ENCODE measurements around the gene C12orf76. TPM values are rescaled to one million over a fixed set of nuclear protein-coding genes. Genes with fewer than 3 reads are reported as not detected.
"Not testable (repeated sequence)": the region's sequence is repeated elsewhere in the genome, so short reads cannot be mapped to it uniquely, and the experiment has no call there.

C12orf76 gene
- total RNA-seq, 2 experiments from 2014 or later = 12.1 to 12.9 TPM

DNA sequence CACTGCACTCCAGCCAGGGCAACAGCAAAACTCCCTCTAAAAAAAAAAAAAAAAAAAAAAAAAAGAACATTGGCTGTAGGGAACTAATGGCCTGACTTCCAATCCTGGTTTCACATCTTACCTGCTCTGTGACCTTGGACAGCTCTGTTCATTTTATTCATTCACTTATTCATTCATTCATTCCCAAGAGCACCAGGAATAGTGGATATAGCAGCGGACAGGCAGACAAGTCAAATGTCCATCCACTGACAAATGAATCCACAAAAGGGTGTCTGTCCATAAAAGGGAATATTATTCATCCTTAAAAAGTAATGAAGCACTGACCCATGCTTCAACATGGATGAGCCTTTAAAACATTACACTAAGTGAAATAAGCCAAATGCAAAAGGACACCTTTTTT, 27.6 kb upstream of the C12orf76 start:
- Mint-ChIP-seq H3K9me3 (no peaks in the 10 kb centered on the region), H3K4me1 (ENCODE audit: low read depth) (peaks cover 37% of the 10 kb centered on the region), H3K27ac (no peak overlapping the region), H3K27me3 (ENCODE audit: low read depth) (no peaks in the 10 kb centered on the region), H3K36me3 (ENCODE audit: low read depth) (no peaks in the 10 kb centered on the region), H3K4me3 (no peak overlapping the region)
- intact Hi-C loops (cut with micrococcal nuclease) = no loop called here
- CTCF ChIA-PET = no interaction called here
- DNase-seq = no peak

DNA sequence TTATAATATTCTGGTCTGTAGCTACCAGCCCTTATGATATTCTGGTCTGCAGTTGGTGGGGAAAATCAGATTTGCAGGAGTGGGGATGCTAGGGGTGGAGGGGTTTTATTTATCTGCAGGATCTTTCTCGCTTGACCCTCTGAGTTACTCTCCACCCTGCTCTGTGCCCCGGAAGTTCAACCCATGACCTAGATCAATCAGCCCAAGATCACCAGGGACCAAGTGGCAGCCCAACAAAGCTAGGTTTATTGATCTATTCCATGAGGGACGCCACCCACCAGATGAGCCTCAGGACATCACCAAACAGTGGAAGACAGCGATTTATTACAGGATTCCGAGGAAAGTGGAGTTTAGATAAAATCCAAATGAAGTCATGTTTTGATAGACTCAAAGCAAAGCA, 25.8 kb upstream of the C12orf76 start:
- Mint-ChIP-seq H3K27me3 (ENCODE audit: low read depth) (no peaks in the 10 kb centered on the region), H3K9me3 (no peaks in the 10 kb centered on the region), H3K4me1 (ENCODE audit: low read depth) (peaks cover 28% of the 10 kb centered on the region), H3K36me3 (ENCODE audit: low read depth) (no peaks in the 10 kb centered on the region), H3K4me3 (no peak overlapping the region), H3K27ac (no peak overlapping the region)
- DNase-seq = no peak
- CTCF ChIA-PET = interaction anchor here (1.1 kb wide), 1 partner anchor 229 kb away, joined by 3 read pairs; no protein-coding TSS in a partner anchor
- intact Hi-C loops (cut with micrococcal nuclease) = no loop called here

DNA sequence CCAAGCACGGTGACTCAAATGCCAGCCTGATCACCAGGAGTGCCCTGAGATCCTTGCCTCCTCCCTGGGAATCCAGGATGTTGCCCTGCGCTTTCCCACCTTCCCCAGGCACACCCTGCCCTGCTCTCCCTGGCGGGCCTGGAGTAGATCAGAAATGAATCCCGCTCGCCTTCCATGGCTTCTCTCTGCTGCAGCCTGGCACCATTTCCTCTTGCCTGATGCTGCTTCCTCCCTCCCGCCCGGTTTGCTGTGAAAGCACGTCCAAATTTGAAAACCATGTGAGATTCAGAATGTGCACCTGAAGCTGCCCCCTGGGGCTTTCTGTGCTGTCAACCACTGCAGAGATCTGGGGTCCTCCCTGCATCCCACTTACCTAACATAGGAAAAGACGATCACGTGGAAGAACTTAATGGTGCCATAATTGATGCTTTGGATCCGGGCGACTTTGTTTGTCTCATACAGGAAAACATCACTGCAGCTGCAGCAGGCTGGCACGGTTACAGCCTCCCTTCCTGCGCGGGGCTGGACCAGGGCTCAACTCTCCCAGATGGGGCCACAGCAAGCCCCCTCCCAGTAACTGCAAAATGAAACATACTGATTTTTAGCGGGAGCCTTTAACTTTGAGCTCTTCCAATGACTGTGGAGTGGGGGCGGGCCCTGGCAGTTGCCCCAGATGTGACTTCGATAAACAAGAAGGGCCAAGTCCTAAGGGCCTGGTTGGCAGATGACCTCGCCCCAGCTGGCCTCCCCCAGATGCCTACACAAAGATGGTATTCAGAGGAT, 24.9 kb upstream of the C12orf76 start:
- no peaks in the 10 kb centered on the region for H3K9me3 Mint-ChIP-seq
- no peaks in the 10 kb centered on the region for H3K36me3 Mint-ChIP-seq (ENCODE audit: low read depth)
- H3K4me1 Mint-ChIP-seq (ENCODE audit: low read depth) = peaks cover 23% of the 10 kb centered on the region
- H3K27ac Mint-ChIP-seq = peak overlapping the region; percentile 28
- peak overlapping the region; percentile 84 for H3K4me3 Mint-ChIP-seq
- CTCF ChIA-PET = interaction anchor here (1.1 kb wide), 1 partner anchor 228 kb away, joined by 3 read pairs; no protein-coding TSS in a partner anchor
- intact Hi-C loops (cut with micrococcal nuclease) = no loop called here
- peak; percentile 52 for DNase-seq
- H3K27me3 Mint-ChIP-seq (ENCODE audit: low read depth) = no peaks in the 10 kb centered on the region

DNA sequence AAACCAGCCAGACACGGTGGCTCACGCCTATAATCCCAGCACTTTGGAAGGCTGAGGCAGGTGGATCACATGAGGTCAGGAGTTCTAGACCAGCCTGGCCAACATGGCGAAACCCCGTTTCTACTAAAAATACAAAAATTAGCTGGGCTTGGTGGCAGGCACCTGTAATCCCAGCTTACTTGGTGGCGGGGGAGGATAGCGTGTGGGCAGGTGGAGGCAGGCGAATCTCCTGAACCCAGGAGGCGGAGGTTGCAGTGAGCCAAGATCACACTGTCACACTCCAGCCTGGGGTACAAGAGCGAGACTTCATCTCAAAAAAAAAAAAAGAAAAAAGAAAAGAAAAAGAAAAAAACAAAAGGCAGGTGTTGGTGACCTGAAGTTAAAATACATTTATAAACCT, 24.3 kb upstream of the C12orf76 start:
- H3K27ac Mint-ChIP-seq; intact Hi-C loops (cut with micrococcal nuclease); CTCF ChIA-PET; H3K9me3 Mint-ChIP-seq; H3K36me3 Mint-ChIP-seq (ENCODE audit: low read depth); DNase-seq; H3K27me3 Mint-ChIP-seq (ENCODE audit: low read depth): not testable (repeated sequence)
- Mint-ChIP-seq H3K4me1 (ENCODE audit: low read depth) (peaks cover 23% of the 10 kb centered on the region), H3K4me3 (peak overlapping the region; percentile 84)

DNA sequence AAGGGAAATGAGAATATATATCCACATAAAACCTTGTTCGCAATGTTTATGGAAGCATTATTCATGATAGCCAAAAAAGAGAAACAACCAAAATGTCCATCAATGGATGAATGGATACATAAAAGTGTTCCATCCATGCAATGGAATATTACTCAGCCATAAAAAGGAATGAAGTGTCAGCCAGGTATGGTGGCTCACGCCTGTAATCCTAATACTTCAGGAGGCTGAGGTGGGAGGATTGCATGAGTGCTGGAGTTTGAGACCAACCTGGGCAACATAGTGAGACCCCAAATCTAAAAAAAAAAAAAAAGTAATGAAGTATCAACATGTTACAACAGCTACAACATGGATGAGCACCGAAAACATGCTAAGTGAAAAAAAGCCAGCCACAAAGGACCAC, 23.6 kb upstream of the C12orf76 start:
- peak overlapping the region; percentile 37 for H3K4me3 Mint-ChIP-seq
- intact Hi-C loops (cut with micrococcal nuclease) = no loop called here
- no peak overlapping the region for H3K27ac Mint-ChIP-seq
- CTCF ChIA-PET = no interaction called here
- DNase-seq = no peak
- H3K4me1 Mint-ChIP-seq (ENCODE audit: low read depth) = peaks cover 23% of the 10 kb centered on the region
- H3K27me3 Mint-ChIP-seq (ENCODE audit: low read depth) = no peaks in the 10 kb centered on the region
- no peaks in the 10 kb centered on the region for H3K9me3 Mint-ChIP-seq
- no peaks in the 10 kb centered on the region for H3K36me3 Mint-ChIP-seq (ENCODE audit: low read depth)

DNA sequence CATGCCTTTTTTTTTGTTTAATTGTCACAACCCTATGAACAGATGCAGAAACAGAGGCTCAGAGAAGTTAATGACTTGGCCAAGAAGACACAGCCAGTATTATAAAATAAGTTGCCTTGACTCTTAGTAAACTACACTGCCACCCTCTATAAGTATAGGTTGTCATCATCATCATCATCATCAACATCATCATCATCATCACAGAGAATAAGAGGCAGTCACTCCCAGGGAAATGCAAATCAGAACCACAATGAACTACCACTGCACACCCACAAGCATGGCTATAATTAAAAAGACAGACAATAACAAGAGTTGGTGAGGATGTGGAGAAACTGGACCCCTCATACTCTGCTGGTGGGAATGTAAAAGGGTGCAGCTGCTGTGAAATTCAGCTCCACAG, 23.2 kb upstream of the C12orf76 start:
- DNase-seq = no peak
- no peak overlapping the region for H3K4me3 Mint-ChIP-seq
- no peaks in the 10 kb centered on the region for H3K27me3 Mint-ChIP-seq (ENCODE audit: low read depth)
- H3K36me3 Mint-ChIP-seq (ENCODE audit: low read depth) = no peaks in the 10 kb centered on the region
- H3K27ac Mint-ChIP-seq = no peak overlapping the region
- peaks cover 23% of the 10 kb centered on the region for H3K4me1 Mint-ChIP-seq (ENCODE audit: low read depth)
- intact Hi-C loops (cut with micrococcal nuclease) = no loop called here
- no peaks in the 10 kb centered on the region for H3K9me3 Mint-ChIP-seq
- CTCF ChIA-PET = interaction anchor here (0.8 kb wide), 1 partner anchor 16 kb away, joined by 3 read pairs; no protein-coding TSS in a partner anchor

DNA sequence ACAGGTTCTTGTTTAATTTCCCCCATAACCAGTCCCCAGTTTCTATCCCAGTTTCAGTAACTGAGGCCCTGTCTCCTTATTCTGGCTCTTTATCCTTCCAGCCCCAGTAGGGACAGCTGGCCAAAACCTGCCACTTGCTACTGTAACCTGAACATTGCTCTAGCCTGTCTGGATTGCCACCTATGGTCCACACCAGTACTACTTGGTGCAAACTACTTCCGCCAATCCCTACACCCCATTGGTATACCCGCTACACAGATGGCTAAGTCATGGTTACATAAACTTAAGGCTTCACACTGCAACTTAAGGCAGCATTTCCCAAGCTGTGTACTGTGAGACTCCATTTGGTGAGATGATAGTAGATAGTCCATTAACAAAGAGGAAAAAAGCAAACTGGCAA, 20.3 kb upstream of the C12orf76 start:
- no peaks in the 10 kb centered on the region for H3K9me3 Mint-ChIP-seq
- intact Hi-C loops (cut with micrococcal nuclease) = no loop called here
- CTCF ChIA-PET = no interaction called here
- H3K27me3 Mint-ChIP-seq (ENCODE audit: low read depth) = no peaks in the 10 kb centered on the region
- no peak for DNase-seq
- no peak overlapping the region for H3K27ac Mint-ChIP-seq
- no peaks in the 10 kb centered on the region for H3K36me3 Mint-ChIP-seq (ENCODE audit: low read depth)
- H3K4me3 Mint-ChIP-seq = no peak overlapping the region
- H3K4me1 Mint-ChIP-seq (ENCODE audit: low read depth) = peaks cover 14% of the 10 kb centered on the region

DNA sequence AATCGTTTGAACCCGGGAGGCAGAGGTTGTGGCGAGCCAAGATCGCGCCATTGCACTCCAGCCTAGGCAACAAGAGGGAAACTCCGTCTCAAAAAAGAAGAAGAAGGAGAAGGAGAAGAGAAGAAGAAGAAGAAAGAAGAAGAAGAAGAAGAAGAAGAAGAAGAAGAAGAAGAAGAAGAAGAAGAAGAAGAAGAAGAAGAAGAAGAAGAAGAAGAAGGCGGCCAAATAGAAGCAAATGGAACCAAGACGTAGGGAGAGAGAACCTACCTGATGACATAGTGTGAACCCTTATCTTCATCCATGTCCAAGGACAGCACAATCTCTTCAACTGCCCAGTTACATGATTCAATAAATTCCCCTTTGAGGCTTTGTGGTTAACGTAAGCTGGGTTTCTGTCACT, 19.8 kb upstream of the C12orf76 start:
- DNase-seq; H3K9me3 Mint-ChIP-seq; intact Hi-C loops (cut with micrococcal nuclease); H3K4me1 Mint-ChIP-seq (ENCODE audit: low read depth); CTCF ChIA-PET; H3K27me3 Mint-ChIP-seq (ENCODE audit: low read depth); H3K4me3 Mint-ChIP-seq; H3K27ac Mint-ChIP-seq; H3K36me3 Mint-ChIP-seq (ENCODE audit: low read depth): not testable (repeated sequence)

DNA sequence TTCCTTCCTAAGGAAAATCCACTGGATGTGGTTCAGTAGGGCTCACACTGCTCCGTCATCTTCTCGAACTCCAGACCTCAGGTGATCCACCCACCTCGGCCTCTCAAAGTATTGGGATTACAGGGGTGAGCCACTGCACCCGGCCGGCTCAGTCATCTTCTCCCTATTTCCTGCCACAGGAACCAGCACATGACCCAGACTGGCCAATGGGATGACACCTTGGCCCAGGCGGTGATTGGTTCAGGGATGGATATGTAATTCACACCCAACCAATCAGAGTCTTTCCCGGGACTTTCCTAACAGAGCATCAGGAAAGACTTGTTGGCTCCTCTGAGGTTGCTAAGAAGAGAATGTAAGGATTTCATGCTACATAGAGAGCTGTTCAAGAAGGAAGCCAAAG, 19.2 kb upstream of the C12orf76 start:
- Mint-ChIP-seq H3K27me3 (ENCODE audit: low read depth) (no peaks in the 10 kb centered on the region), H3K27ac (no peak overlapping the region), H3K4me3 (no peak overlapping the region), H3K4me1 (ENCODE audit: low read depth) (peaks cover 6% of the 10 kb centered on the region), H3K9me3 (no peaks in the 10 kb centered on the region), H3K36me3 (ENCODE audit: low read depth) (no peaks in the 10 kb centered on the region)
- no peak for DNase-seq
- intact Hi-C loops (cut with micrococcal nuclease) = no loop called here
- CTCF ChIA-PET = no interaction called here

DNA sequence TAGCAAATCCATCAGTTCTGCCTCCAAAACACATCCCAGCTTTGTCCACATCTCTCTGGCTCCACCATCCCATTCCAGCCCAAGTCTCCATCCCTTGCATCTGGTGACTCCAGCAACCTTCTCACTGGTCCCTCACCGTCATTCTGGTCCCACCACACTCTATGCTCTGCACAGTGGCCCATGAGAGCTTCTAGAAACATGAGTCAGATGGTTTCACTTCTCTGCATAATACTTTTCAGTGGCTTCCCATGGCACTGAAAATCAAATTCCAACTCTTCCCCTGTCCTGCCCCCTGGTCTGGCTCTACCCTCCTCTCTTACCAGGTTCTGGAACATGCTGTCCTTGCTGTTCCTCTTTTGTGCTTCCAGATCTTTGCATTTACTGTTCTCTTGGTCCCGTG, 17.2 kb upstream of the C12orf76 start:
- Mint-ChIP-seq H3K27ac (no peak overlapping the region), H3K27me3 (ENCODE audit: low read depth) (no peaks in the 10 kb centered on the region), H3K4me1 (ENCODE audit: low read depth) (peaks cover 4% of the 10 kb centered on the region), H3K36me3 (ENCODE audit: low read depth) (no peaks in the 10 kb centered on the region), H3K4me3 (no peak overlapping the region), H3K9me3 (no peaks in the 10 kb centered on the region)
- no peak for DNase-seq
- intact Hi-C loops (cut with micrococcal nuclease) = no loop called here
- CTCF ChIA-PET = no interaction called here

DNA sequence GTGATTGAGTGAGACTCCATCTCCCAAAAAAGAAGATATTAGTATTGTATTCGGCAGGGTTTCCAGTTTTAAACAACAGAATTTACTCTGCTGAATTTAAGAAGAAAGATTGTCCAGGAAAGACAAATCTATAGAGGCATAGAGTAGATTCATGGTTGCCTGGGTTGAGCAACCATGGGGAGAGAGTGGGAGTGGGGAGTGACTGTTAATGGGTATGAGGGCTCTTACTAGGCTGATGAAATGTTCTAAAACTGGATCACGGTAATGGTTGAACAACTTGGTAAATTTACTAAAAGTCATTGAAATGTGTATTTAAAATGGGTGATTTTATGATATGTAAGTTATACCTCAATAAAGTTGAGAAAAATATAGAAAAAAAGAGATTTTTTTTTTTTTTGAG, 13.9 kb upstream of the C12orf76 start:
- no peaks in the 10 kb centered on the region for H3K36me3 Mint-ChIP-seq (ENCODE audit: low read depth)
- no peaks in the 10 kb centered on the region for H3K9me3 Mint-ChIP-seq
- CTCF ChIA-PET = interaction anchor here (0.6 to 0.7 kb wide), 2 partner anchors 37 to 68 kb away, joined by 4 to 6 read pairs; no protein-coding TSS in a partner anchor
- no peak overlapping the region for H3K4me3 Mint-ChIP-seq
- peaks cover 10% of the 10 kb centered on the region for H3K4me1 Mint-ChIP-seq (ENCODE audit: low read depth)
- no peaks in the 10 kb centered on the region for H3K27me3 Mint-ChIP-seq (ENCODE audit: low read depth)
- intact Hi-C loops (cut with micrococcal nuclease) = no loop called here
- DNase-seq = no peak
- H3K27ac Mint-ChIP-seq = no peak overlapping the region

DNA sequence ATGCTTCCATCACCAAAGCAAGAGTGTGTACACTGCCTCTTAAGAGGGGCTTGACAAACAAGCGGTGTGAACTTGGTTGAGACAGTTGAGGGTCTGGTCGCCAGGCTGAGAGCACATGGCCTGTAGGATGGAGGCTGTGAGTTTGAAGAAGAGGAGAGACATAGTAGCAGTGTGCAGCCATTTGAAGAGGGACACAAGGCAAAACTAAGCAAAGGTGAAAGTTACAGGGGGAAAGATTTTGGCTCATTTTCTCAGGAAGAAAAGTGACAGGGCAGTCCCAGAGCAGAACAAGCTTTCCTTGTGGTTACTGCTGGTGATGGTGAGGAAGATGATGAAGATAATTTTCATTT, 11.3 kb upstream of the C12orf76 start:
- peaks cover 20% of the 10 kb centered on the region for H3K4me1 Mint-ChIP-seq (ENCODE audit: low read depth)
- DNase-seq = no peak
- H3K27me3 Mint-ChIP-seq (ENCODE audit: low read depth) = no peaks in the 10 kb centered on the region
- intact Hi-C loops (cut with micrococcal nuclease) = no loop called here
- H3K4me3 Mint-ChIP-seq = no peak overlapping the region
- no peak overlapping the region for H3K27ac Mint-ChIP-seq
- H3K9me3 Mint-ChIP-seq = no peaks in the 10 kb centered on the region
- CTCF ChIA-PET = interaction anchor here (0.7 kb wide), 1 partner anchor 461 kb away, joined by 3 read pairs; no protein-coding TSS in a partner anchor
- H3K36me3 Mint-ChIP-seq (ENCODE audit: low read depth) = no peaks in the 10 kb centered on the region

DNA sequence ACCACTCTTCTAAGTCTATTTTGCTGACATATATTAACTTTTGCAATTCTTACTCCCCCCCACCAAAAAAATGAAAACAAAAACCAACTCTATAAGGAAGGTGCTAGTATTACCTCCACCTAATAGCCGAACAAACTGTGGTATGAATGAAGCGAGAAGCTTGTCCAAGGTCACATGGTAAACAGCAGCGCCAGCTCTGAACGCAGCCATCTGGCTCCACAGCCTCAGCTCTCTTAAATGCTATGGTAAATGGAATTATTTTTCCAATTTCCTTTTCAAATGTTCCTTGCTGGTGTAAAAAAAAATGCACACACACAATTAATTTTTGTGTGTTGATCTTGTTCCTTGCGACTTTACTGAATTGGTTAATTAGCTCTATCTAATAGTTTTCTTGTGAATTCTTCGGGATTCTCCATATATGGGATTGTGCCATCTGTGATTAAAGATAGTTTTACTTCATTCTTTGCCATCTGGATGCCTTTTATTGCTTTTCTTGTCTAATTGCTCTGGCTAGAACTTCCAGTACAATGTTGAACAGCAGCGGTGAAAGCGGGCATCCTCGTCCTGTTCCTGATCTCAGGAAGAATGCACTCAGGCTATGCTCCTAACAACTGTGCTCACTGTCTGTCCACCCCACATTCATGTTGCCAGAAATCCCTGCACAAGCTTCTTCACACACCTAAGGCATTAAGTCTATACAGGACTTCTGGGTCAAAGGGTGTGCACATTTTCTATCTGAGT, 10.7 kb upstream of the C12orf76 start:
- H3K27me3 Mint-ChIP-seq (ENCODE audit: low read depth) = no peaks in the 10 kb centered on the region
- intact Hi-C loops (cut with micrococcal nuclease) = no loop called here
- no peak overlapping the region for H3K4me3 Mint-ChIP-seq
- CTCF ChIA-PET = no interaction called here
- no peaks in the 10 kb centered on the region for H3K36me3 Mint-ChIP-seq (ENCODE audit: low read depth)
- H3K4me1 Mint-ChIP-seq (ENCODE audit: low read depth) = peaks cover 20% of the 10 kb centered on the region
- no peak overlapping the region for H3K27ac Mint-ChIP-seq
- H3K9me3 Mint-ChIP-seq = no peaks in the 10 kb centered on the region
- DNase-seq = no peak

Data from activated naive CD4-positive, alpha-beta T cell treated with anti-CD3 and anti-CD28 coated beads for 36 hours (primary cell).